Endodermal cell (in vitro differentiated cells): Measurements from ENCODE around the gene PACS1. TPM values are rescaled to one million over a fixed set of nuclear protein-coding genes. Genes with fewer than 3 reads are reported as not detected.

ENCODE experiments used
- DNase-seq: peaks from one replicate; pipeline ENCODE4 v3.0.0-alpha.2; 2017
- H3K27ac ChIP-seq: 2 replicates; pipeline ENCODE4 v1.5.1; 2013; ENCODE audit warnings: mild to moderate bottlenecking, low read depth, low read length, moderate library complexity
- H3K27me3 ChIP-seq: 2 replicates; pipeline ENCODE4 v1.6.1; 2013; ENCODE audit warnings: mild to moderate bottlenecking, low read length, moderate library complexity; ENCODE audit not compliant: insufficient read depth, control insufficient read depth, poor library complexity, severe bottlenecking
- H3K36me3 ChIP-seq: 2 replicates; pipeline ENCODE4 v1.7.0; 2013; ENCODE audit warnings: mild to moderate bottlenecking, low read length, moderate library complexity; ENCODE audit not compliant: control insufficient read depth, insufficient read depth
- H3K4me1 ChIP-seq: one replicate; pipeline ENCODE4 v1.7.0; 2013; ENCODE audit warnings: low read length; ENCODE audit not compliant: control insufficient read depth, insufficient read depth
- H3K4me3 ChIP-seq: 2 replicates; pipeline ENCODE4 v1.5.1; 2013; ENCODE audit warnings: mild to moderate bottlenecking, low read length, moderate library complexity
- H3K9ac ChIP-seq: 2 replicates; pipeline ENCODE4 v1.6.1; 2013; ENCODE audit warnings: mild to moderate bottlenecking, low read length, moderate library complexity; ENCODE audit not compliant: poor library complexity, severe bottlenecking; ENCODE audit errors: extremely low read depth
- H3K9me3 ChIP-seq: 2 replicates; pipeline ENCODE4 v1.6.1; 2013; ENCODE audit warnings: mild to moderate bottlenecking, low read length, moderate library complexity; ENCODE audit not compliant: control insufficient read depth
- H3K27ac Mint-ChIP-seq: 2 replicates; pipeline ENCODE4 v1.8.0; 2020; ENCODE audit warnings: mixed read lengths
- H3K27me3 Mint-ChIP-seq: 2 replicates; pipeline ENCODE4 v1.8.0; 2021; ENCODE audit warnings: mild to moderate bottlenecking, mixed read lengths; ENCODE audit not compliant: insufficient read depth
- H3K36me3 Mint-ChIP-seq: 2 replicates; pipeline ENCODE4 v1.8.0; 2020; ENCODE audit warnings: low read depth, mixed read lengths
- H3K4me1 Mint-ChIP-seq: 2 replicates; pipeline ENCODE4 v1.8.0; 2020; ENCODE audit warnings: mixed read lengths
- H3K4me3 Mint-ChIP-seq: 2 replicates; pipeline ENCODE4 v1.8.0; 2020; ENCODE audit warnings: mild to moderate bottlenecking, moderate library complexity, mixed read lengths
- H3K9me3 Mint-ChIP-seq: 2 replicates; pipeline ENCODE4 v1.8.0; 2020; ENCODE audit warnings: mild to moderate bottlenecking, mixed read lengths
- WGBS, 2 experiments: methylation state at CpG; one replicate each; pipeline versions ENCODE4 v1.1.5 to v1.1.7; 2013; ENCODE audit warnings: missing lambda C conversion rate in 2 of 2, mixed read lengths in 1 of 2; ENCODE audit not compliant: insufficient coverage in 1 of 2, insufficient read length in 1 of 2; 5-methylcytosine and 5-hydroxymethylcytosine counted together
- total RNA-seq, 2 donors: library from RNA; stranded (reverse); fragmentation: NEBNext Ultra II Directional in 1 of 2; extraction: Animal tissue kit (Norgen Biotek cat#: 25700) in 1 of 2; gene quantifications; 2 replicates in 1 of 2; 3 replicates in 1 of 2; pipeline ENCODE4 v1.2.1, GENCODE V29; 2021
- TF ChIP-seq, protein P1 (sequence below): fragments of 200-600 bp; sonication (generic); conservative IDR thresholded peaks from 2 replicates; pipeline ENCODE4 v1.5.0; 2021; ENCODE audit warnings: antibody characterized with exemption, mild to moderate bottlenecking

Gene PACS1
- total RNA-seq, 2 donors from 2014 or later: 67.0 to 67.1 TPM

- Histone ChIP-seq H3K27ac (no peak overlapping the region), H3K27me3 (no peaks in the 10 kb centered on the region), H3K4me1 (no peaks in the 10 kb centered on the region), H3K36me3 (peaks cover 48% of the 10 kb centered on the region), H3K9me3 (no peaks in the 10 kb centered on the region), H3K4me3 (no peak overlapping the region), H3K9ac (no peak overlapping the region)
- peak overlapping the region; percentile 42 for H3K27ac Mint-ChIP-seq
- 89 to 92% methylated on average over 5 to 7 of the region's 7 CpGs for WGBS, 2 experiments
- H3K9me3 Mint-ChIP-seq: no peaks in the 10 kb centered on the region
- peaks cover 69% of the 10 kb centered on the region for H3K36me3 Mint-ChIP-seq
- peaks cover 3% of the 10 kb centered on the region for H3K4me1 Mint-ChIP-seq
- no peaks in the 10 kb centered on the region for H3K27me3 Mint-ChIP-seq
- TF ChIP-seq, protein P1, sequence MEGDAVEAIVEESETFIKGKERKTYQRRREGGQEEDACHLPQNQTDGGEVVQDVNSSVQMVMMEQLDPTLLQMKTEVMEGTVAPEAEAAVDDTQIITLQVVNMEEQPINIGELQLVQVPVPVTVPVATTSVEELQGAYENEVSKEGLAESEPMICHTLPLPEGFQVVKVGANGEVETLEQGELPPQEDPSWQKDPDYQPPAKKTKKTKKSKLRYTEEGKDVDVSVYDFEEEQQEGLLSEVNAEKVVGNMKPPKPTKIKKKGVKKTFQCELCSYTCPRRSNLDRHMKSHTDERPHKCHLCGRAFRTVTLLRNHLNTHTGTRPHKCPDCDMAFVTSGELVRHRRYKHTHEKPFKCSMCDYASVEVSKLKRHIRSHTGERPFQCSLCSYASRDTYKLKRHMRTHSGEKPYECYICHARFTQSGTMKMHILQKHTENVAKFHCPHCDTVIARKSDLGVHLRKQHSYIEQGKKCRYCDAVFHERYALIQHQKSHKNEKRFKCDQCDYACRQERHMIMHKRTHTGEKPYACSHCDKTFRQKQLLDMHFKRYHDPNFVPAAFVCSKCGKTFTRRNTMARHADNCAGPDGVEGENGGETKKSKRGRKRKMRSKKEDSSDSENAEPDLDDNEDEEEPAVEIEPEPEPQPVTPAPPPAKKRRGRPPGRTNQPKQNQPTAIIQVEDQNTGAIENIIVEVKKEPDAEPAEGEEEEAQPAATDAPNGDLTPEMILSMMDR: no peak
- DNase-seq: no peak
- H3K4me3 Mint-ChIP-seq: no peak overlapping the region
Measured at GRCh38 chr11:66231561-66231960, 161.5 kb downstream of the PACS1 start.

GRCh38 chr11:66232769-66233168 lies 162.7 kb downstream of the PACS1 start:
- peaks cover 64% of the 10 kb centered on the region for H3K36me3 Mint-ChIP-seq
- no peaks in the 10 kb centered on the region for H3K9me3 Mint-ChIP-seq

DNA sequence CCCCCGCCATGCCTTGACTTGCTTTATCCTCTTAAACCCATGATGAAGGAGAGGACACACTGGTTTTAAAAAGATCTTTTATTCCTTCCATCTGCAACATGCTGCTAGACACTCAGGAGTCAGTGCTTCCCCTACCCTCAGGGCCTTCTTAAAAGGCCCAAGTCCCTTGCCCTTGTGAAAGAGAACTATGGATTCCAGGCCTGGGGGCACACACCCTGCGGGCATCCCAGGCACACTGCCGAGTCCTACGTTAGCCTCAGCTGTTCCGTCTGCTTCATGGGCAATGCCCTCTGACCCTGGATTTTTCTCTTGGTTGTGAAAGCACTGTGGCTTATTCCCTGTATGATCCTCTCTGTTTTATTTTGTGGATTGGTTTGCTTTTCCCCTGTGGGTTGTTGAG lies 163.2 kb downstream of the PACS1 start:
- Histone ChIP-seq H3K4me1 (no peaks in the 10 kb centered on the region), H3K9ac (no peak overlapping the region), H3K4me3 (no peak overlapping the region), H3K27me3 (no peaks in the 10 kb centered on the region), H3K27ac (no peak overlapping the region), H3K9me3 (no peaks in the 10 kb centered on the region), H3K36me3 (peaks cover 38% of the 10 kb centered on the region)
- no peak overlapping the region for H3K27ac Mint-ChIP-seq
- H3K4me1 Mint-ChIP-seq: peaks cover 2% of the 10 kb centered on the region
- peaks cover 60% of the 10 kb centered on the region for H3K36me3 Mint-ChIP-seq
- DNase-seq: no peak
- no peak overlapping the region for H3K4me3 Mint-ChIP-seq
- TF ChIP-seq, protein P1: no peak
- H3K27me3 Mint-ChIP-seq: no peaks in the 10 kb centered on the region
- WGBS, 2 experiments: 90 to 91% methylated on average over 1 to 5 of the region's 5 CpGs
- no peaks in the 10 kb centered on the region for H3K9me3 Mint-ChIP-seq

More at GRCh38 chr11:66232769-66233168, 162.7 kb downstream of the PACS1 start:
- H3K27ac Mint-ChIP-seq: no peak overlapping the region
- peaks cover 3% of the 10 kb centered on the region for H3K4me1 Mint-ChIP-seq
- Histone ChIP-seq H3K27me3 (no peaks in the 10 kb centered on the region), H3K4me3 (no peak overlapping the region), H3K36me3 (peaks cover 44% of the 10 kb centered on the region), H3K4me1 (no peaks in the 10 kb centered on the region), H3K9me3 (no peaks in the 10 kb centered on the region), H3K27ac (no peak overlapping the region), H3K9ac (no peak overlapping the region)
- H3K4me3 Mint-ChIP-seq: no peak overlapping the region
- TF ChIP-seq, protein P1: no peak
- 95 to 96% methylated on average over 10 to 11 of the region's 11 CpGs for WGBS, 2 experiments
- H3K27me3 Mint-ChIP-seq: no peaks in the 10 kb centered on the region
- DNase-seq: no peak
